Lower leg skin (tissue), 3 donors: Measurements from ENCODE around the gene PPP1R18.

Experiments used
- POLR2A ChIP-seq, 2 donors: fragments of 450-650 bp; IDR thresholded peaks; one replicate each; pipeline ENCODE4 v1.6.1; 2016 to 2017; ENCODE audit warnings: antibody characterized with exemption in 2 of 2, mild to moderate bottlenecking in 1 of 2, moderate library complexity in 1 of 2
- TF ChIP-seq, protein P1 (sequence below), 3 donors: fragments of 450-650 bp; IDR thresholded peaks; one replicate each; pipeline ENCODE4 v1.5.1; 2016; ENCODE audit warnings: antibody characterized with exemption in 3 of 3, mild to moderate bottlenecking in 3 of 3, moderate library complexity in 2 of 3

DNA sequence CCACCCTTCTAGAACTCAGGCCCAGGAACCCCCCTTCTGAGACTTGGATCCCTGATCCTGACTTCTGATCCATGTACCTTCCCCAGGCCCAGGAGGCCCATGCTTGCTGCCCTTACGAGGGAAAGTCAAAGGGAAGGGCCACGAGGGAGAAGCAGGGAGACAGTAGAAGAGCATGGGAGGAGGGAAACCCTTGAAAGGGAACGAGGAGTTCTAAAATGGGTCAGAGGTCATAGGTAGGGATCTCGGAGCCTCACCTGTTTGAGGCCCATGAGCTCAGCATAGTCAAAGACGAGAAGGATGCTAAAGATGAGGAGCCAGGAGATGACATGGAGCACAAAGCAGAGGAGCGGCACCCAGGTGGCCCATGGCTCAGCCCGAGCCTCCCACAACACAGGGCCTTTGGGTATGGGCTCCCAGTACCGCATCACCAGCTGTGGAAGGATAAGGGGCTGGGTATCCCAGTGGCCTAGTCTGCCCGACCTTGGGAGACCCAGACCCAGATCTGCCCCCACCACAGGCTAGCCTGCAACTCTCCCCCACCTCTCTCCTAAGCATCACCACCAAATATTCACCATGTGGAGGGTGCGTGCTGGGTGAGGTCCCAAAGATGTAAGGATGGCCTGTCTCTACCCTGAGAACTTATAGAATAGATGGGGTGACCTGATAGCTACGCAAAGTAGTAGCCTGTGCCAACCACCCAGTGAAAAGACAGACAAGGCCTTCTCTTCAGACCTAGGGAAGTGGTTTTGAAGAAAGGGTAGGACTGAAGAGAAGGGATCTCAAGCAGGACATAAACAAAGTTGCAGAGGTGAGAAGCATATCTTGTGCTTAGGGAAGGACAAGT lies 2.8 kb upstream of the PPP1R18 start:
- TF ChIP-seq, protein P1, sequence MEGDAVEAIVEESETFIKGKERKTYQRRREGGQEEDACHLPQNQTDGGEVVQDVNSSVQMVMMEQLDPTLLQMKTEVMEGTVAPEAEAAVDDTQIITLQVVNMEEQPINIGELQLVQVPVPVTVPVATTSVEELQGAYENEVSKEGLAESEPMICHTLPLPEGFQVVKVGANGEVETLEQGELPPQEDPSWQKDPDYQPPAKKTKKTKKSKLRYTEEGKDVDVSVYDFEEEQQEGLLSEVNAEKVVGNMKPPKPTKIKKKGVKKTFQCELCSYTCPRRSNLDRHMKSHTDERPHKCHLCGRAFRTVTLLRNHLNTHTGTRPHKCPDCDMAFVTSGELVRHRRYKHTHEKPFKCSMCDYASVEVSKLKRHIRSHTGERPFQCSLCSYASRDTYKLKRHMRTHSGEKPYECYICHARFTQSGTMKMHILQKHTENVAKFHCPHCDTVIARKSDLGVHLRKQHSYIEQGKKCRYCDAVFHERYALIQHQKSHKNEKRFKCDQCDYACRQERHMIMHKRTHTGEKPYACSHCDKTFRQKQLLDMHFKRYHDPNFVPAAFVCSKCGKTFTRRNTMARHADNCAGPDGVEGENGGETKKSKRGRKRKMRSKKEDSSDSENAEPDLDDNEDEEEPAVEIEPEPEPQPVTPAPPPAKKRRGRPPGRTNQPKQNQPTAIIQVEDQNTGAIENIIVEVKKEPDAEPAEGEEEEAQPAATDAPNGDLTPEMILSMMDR (IDR thresholded peaks at IDR 0.05): no peak
- no peak for TF ChIP-seq POLR2A (IDR thresholded peaks at IDR 0.05)
